Measurements from ENCODE around the gene CMIP.

CMIP gene

DNA sequence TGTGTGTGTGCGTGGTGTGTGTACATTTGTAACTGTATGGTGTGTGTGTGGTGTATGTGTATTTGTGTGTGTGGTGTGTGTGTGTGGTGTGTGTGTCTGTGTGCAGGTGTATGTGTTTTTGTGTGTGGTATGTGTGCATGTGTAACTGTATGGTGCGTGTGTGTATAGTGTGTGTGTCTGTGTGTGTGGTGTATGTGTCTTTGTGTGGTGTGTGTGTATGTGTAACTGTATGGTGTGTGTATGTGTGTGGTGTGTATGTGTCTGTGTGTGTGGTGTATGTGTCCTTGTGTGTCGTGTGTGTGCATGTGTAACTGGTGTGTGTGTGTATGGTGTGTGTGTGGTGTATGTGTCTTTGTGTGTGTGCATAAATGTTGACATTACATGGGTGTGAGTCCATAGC lies 170.8 kb downstream of the CMIP start:
- DNase-seq (ENCODE audit: low read depth in 4 of 4, low spot score in 1 of 4), result no peak

DNA sequence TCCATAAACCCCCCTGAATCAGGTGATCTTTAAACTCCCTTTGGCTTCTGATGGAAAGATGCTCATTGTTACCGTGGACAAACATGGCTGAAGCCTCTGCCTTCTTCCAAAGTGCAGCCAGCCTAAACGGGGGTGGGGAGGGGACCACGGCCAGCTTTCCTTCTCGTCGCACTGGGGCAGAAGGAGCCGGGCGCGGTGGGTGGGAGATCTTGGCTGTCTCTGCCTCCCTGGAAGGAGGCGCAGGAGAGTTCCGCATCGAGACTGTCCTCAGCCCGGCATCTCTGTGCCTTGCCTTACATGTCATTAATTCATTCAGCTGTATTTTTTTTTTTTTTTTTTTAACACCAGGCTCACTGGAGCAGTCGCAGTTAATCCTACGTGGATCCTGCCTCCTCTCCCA lies 171.2 kb downstream of the CMIP start:
- no peak for DNase-seq (ENCODE audit: low read depth in 4 of 4, low spot score in 1 of 4)

GRCh38 chr16:81616321-81617020 lies 171.9 kb downstream of the CMIP start:
- DNase-seq (ENCODE audit: low read depth in 4 of 4, low spot score in 1 of 4), result peak in 3 of 4 experiments; percentile 27 to 55 (median 44)

DNA sequence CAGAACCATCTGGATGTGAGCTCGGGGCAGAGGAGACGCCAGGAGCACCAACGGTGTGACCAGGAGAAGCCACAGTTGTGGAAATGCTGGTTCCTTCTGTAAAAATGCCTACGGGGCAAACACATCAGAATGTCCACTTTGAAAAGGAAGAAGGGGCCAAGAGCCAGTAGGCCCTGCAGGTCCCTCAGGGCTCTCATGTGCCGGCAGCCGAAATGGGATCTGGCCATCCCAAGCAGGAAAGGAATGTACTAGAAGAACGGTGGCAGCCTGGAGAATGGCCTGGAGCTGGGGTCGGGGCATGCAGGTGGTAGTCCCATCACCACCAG lies 172.4 kb downstream of the CMIP start:
- no peak for DNase-seq (ENCODE audit: low read depth in 4 of 4, low spot score in 1 of 4)

- DNase-seq (ENCODE audit: low read depth in 4 of 4, low spot score in 1 of 4), result no peak
These were observed 173.6 kb downstream of the CMIP start for GRCh38 chr16:81618187-81618586.

DNA sequence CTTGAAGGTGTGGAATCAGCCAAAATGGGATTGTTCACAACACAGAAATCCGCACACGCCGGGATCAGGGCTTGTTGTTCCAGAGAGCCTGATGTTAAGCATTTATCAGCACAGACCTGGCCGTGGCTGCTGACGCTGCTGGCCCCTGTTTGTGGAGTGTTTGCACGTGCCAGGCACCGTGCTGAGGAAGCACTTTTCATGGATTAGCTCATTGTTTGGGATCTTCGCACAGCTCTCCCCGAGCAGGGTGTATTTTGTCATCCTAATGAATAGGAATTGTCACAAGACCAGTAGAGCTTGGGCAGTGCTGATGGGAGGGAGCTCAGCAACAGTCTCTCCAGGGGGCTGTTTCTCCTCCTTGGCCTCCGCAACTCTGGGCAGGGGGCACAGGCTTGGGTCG lies 174.1 kb downstream of the CMIP start:
- no peak for DNase-seq (ENCODE audit: low read depth in 4 of 4, low spot score in 1 of 4)

DNA sequence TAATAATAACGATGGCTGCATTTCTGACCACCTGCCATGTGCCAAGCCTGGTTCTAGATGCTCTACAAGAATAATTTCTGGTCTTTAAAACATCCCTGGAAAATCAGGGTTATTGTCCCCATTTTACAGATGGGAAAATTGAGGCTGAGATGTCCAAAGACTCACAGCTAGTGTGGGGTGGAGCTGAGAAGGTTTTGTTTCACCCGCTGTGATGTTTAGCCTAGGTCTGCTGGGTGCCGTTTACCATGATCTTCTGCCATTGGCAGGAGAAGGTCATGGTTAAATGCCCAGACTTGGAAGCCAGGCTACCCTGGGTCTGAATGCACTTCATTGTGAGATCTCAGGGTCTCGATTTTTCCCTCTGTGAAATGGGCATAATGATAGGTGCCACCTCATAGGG lies 175.4 kb downstream of the CMIP start:
- DNase-seq (ENCODE audit: low read depth in 4 of 4, low spot score in 1 of 4), result no peak

DNA sequence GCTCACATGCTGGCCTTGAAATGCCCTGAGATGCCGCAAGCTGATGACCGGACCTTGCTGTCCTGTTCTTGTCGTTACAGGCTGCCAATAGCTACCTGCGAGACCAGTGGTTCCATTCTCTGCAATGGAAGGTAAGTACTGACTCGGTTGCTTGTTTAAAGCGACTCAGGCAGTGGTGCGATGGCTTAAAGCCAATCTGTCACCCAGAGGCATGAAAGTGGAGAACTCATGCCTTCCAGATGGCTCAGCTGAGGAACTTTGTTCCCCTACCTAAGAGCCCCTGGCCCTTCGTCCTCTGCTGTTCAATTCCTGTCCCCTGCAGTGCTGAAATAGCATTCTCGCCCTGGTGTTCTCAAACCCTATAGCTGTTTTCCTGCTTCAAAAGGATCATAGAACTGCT lies 176.2 kb downstream of the CMIP start:
- DNase-seq (ENCODE audit: low read depth in 4 of 4, low spot score in 1 of 4), result no peak

DNA sequence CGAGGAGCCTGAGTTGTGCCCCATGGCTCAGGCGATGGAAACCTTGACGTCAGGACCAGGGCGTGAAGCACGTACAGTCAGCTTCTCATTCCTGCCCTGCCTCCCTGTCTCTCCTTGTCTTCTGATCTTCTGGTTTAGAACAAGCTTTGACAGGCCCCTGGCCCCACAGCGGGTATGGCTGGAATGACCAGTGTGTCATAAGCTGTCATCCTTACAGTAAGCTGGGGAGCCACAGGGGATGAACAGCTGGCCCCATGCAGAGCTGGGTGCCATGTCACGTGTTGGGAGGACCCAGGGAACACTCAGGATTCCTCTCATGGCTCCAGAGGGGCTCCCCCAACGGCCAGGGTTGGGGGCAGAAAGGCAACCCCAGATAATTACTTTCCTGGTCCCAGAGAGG lies 176.9 kb downstream of the CMIP start:
- DNase-seq (ENCODE audit: low read depth in 4 of 4, low spot score in 1 of 4), result no peak

GRCh38 chr16:81623365-81624102 lies 178.9 kb downstream of the CMIP start:
- peak in 2 of 4 experiments; percentile 20 to 41 for DNase-seq (ENCODE audit: low read depth in 4 of 4, low spot score in 1 of 4)

DNA sequence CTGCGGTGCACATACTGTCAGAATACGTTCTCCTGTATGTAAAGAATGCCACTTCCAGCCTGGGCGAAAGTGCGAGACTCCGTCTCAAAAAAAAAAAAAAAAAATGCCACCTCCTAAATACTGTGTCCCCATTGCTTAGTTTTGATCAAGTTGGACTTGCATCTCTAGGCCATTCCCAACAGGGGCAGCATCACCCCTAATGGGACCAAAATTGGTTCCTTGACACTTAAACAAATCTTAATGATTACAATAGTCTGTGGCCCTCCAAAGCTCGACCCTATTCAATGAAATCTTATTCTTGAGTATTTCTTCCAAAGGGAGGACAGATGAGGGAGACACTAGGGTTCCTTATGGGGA lies 179.8 kb downstream of the CMIP start:
- no peak for DNase-seq (ENCODE audit: low read depth in 4 of 4, low spot score in 1 of 4)

DNA sequence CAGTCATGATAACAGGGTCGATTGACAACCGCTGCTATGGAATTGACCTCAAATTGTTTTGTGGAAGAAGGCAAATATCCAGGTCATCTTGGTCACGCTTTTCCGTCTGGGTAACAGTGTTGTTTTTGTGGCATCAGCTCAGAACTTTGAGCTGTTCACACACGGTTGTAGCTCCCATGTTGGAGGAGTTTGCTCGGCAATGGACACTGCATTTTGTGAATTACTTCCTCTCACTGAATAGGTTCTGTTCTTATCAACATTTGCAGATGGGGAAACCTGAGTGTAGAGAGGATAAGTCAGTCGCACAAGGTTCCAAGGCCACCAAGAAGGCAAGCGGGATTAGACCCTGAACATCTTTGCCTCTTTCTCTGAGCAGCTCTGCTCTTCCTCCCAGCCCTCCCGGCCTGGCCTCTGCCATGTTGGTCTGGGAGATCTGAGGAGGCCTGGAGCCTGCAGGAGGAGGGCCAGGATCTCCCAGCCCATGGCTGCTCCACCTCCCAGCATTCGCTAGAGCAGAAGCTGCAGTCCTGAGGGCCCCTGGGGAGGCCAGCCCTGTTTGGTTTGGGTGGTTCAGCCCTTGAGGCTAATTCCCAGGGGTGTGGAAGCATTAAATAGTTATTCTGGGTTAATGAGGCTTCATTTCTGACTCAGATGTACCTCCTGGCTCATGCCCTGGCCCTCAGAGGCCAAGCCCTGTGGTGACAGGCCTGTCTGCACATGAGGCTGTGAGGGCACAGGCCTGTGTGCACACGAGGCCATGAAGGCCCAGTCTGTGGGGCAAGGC lies 180.3 kb downstream of the CMIP start:
- no peak for DNase-seq (ENCODE audit: low read depth in 4 of 4, low spot score in 1 of 4)

GRCh38 chr16:81625544-81626153 lies 181.0 kb downstream of the CMIP start:
- no peak for DNase-seq (ENCODE audit: low read depth in 4 of 4, low spot score in 1 of 4)

DNA sequence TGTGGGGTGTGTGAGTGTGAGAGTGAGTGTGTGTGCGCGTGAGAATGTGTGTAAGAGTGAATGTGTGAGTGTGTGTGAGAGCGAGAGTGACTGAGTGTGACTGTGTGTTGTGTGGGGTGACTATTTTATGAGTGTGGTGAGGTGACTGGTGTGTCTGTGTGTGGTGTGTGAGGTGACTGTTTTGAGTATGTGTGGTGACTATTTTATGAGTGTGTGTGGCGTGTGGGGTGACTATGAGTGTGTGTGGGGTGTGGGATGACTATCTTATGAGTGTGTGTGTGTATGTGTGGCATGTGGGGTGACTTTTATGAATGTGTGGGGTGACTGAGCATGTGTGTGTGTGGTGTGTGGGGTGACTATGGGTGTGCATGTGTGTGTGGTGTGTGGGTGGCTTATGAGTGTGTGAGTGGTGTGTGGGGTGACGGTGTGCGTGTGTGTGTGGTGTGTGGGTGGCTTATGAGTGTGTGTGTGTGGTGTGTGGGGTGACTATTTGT lies 181.6 kb downstream of the CMIP start:
- peak in 1 of 4 experiments; percentile 30 for DNase-seq (ENCODE audit: low read depth in 4 of 4, low spot score in 1 of 4)

GRCh38 chr16:81627024-81627423 lies 182.4 kb downstream of the CMIP start:
- DNase-seq (ENCODE audit: low read depth in 4 of 4, low spot score in 1 of 4), result no peak

- no peak for DNase-seq (ENCODE audit: low read depth in 4 of 4, low spot score in 1 of 4)
These were observed 183.2 kb downstream of the CMIP start for GRCh38 chr16:81627729-81628244.

- no peak for DNase-seq (ENCODE audit: low read depth in 4 of 4, low spot score in 1 of 4)
These were observed 184.6 kb downstream of the CMIP start for GRCh38 chr16:81629034-81629802.

DNA sequence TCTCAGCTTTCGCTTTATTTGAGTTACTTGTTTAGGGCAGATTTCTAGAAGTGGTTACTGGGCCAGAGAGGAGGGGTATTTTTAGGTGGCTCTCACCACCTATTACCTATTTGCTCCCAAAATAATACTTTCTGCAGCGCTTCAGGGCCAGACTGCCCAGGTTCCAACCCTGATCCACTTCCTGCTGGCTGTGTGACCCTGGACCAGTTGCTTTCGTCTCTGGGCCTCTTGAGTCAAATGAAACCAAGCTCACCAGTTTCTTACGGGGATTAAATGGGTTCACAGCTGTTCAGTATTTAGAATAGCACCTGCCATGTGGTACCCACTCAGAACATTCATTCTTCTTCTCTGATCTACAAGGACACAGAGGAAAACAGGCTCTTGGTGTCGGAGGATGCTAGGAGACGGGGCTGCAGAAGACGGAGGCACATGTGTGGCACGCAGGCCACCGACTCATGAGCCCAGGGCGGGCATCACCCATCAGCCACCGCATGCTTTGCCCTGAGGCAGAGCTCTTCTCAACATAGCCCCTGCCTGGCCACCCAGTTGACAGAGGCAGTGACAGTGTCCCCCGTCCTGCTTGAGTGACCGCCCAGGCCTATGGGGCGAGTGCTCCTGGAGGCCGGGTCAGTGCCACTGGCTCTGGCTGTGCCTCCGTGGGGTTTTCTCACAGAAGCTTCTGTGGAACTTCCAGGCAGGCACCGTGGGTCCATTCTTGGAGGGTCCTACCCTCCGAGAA lies 185.5 kb downstream of the CMIP start:
- no peak for DNase-seq (ENCODE audit: low read depth in 4 of 4, low spot score in 1 of 4)

DNA sequence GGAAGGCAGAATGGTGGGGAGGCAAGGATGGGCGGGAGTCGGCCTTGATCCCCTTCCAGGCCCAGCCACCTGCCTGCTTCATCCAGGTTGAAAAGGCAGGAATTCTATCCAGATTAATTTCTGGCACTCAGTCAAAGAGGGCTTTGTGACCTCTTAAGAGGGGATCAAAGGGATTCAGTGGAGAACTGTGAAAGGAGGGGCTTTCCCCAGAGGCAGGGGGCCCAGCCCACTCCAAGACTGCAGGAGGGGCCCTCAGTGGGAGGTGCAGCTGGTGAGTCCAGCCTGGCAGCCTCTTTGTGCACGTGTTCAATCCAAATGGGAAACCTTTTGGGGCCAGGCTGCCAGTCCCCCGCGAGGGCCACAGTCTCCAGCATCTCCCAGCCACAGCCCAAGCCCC lies 186.0 kb downstream of the CMIP start:
- no peak for DNase-seq (ENCODE audit: low read depth in 4 of 4, low spot score in 1 of 4)
